Middle frontal gyrus (tissue), 1 donor: ENCODE results near the gene ATP5PF.
"Not testable (repeated sequence)": the region's sequence is repeated elsewhere in the genome, so short reads cannot be mapped to it uniquely, and the experiment has no call there.

Source experiments
- DNase-seq: peaks from one replicate; pipeline ENCODE4 v3.0.0-alpha.2; 2015; ENCODE audit warnings: low spot score; ENCODE audit errors: extremely low spot score

The ATP5PF gene

GRCh38 chr21:25722631-25723030 lies 12.1 kb downstream of the ATP5PF start:
- no peak for DNase-seq

GRCh38 chr21:25721987-25722386 lies 12.7 kb downstream of the ATP5PF start:
- DNase-seq: no peak

- no peak for DNase-seq
Observed at GRCh38 chr21:25717491-25718147, 17.1 kb downstream of the ATP5PF start.

- not testable (repeated sequence) for DNase-seq
Observed at GRCh38 chr21:25714066-25714465, 20.6 kb downstream of the ATP5PF start.

GRCh38 chr21:25710550-25710949 lies 24.2 kb downstream of the ATP5PF start:
- no peak for DNase-seq

- DNase-seq: no peak
Observed at GRCh38 chr21:25709684-25710265, 24.9 kb downstream of the ATP5PF start.

- DNase-seq: peak; percentile 21
Observed at GRCh38 chr21:25708467-25709065, 26.1 kb downstream of the ATP5PF start.

GRCh38 chr21:25701529-25701928 lies 33.2 kb downstream of the ATP5PF start:
- DNase-seq: no peak

- DNase-seq: no peak
Observed at GRCh38 chr21:25700741-25701140, 34.0 kb downstream of the ATP5PF start.

GRCh38 chr21:25695461-25695860 lies 39.2 kb downstream of the ATP5PF start:
- not testable (repeated sequence) for DNase-seq

GRCh38 chr21:25691976-25692375 lies 42.7 kb downstream of the ATP5PF start:
- no peak for DNase-seq

GRCh38 chr21:25689226-25689625 lies 45.5 kb downstream of the ATP5PF start:
- DNase-seq: no peak

GRCh38 chr21:25688275-25689155 lies 46.2 kb downstream of the ATP5PF start:
- DNase-seq: no peak

- DNase-seq: no peak
Observed at GRCh38 chr21:25687787-25688186, 46.9 kb downstream of the ATP5PF start.

GRCh38 chr21:25682382-25682781 lies 52.3 kb downstream of the ATP5PF start:
- DNase-seq: no peak

GRCh38 chr21:25676451-25676850 lies 58.3 kb downstream of the ATP5PF start:
- no peak for DNase-seq
